Measurements from ENCODE around the gene TSPAN7. TPM values are rescaled to one million over a fixed set of nuclear protein-coding genes. Genes with fewer than 3 reads are reported as not detected.

Gene TSPAN7
- total RNA-seq, 1 donor from 2014 or later = 38.5 TPM

DNA sequence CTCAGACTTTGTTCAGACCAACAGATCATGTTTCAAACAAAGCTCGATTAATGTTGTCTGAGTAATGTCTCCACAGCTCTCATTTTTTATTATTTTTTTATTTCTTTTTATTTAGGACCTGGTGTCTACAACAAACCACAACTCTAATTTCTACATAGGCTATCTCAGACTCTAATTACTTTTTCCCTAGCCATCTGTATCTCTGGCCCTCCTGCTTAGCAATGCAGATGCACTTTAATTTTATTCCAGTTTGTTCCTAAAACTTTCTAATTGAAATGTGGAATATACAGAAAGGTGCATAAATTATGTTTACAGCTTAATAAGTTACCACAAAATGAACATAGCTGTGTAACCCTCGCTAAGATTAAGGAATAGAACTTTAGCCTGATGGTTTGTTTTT is 120.8 kb downstream of the TSPAN7 start:
- H3K36me3 ChIP-seq = no peaks in the 10 kb centered on the region
- no peak overlapping the region for H3K4me3 ChIP-seq
- no peaks in the 10 kb centered on the region for H3K9me3 ChIP-seq
- H3K4me1 ChIP-seq = no peaks in the 10 kb centered on the region
- intact Hi-C loops (cut with DNase I) = no loop called here
- no peak overlapping the region for H3K27ac ChIP-seq
- no peak for TF ChIP-seq POLR2AphosphoS5 (IDR thresholded peaks at IDR 0.05; ENCODE audit: insufficient read depth in 1 of 2, low read depth in 1 of 2)
- no peak for TF ChIP-seq POLR2A (IDR thresholded peaks at IDR 0.05)
- TF ChIP-seq, protein P1, sequence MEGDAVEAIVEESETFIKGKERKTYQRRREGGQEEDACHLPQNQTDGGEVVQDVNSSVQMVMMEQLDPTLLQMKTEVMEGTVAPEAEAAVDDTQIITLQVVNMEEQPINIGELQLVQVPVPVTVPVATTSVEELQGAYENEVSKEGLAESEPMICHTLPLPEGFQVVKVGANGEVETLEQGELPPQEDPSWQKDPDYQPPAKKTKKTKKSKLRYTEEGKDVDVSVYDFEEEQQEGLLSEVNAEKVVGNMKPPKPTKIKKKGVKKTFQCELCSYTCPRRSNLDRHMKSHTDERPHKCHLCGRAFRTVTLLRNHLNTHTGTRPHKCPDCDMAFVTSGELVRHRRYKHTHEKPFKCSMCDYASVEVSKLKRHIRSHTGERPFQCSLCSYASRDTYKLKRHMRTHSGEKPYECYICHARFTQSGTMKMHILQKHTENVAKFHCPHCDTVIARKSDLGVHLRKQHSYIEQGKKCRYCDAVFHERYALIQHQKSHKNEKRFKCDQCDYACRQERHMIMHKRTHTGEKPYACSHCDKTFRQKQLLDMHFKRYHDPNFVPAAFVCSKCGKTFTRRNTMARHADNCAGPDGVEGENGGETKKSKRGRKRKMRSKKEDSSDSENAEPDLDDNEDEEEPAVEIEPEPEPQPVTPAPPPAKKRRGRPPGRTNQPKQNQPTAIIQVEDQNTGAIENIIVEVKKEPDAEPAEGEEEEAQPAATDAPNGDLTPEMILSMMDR (IDR thresholded peaks at IDR 0.05) = no peak
- no peak for DNase-seq (ENCODE audit: extremely low spot score in 2 of 2)
- peaks cover 4% of the 10 kb centered on the region for H3K27me3 ChIP-seq

DNA sequence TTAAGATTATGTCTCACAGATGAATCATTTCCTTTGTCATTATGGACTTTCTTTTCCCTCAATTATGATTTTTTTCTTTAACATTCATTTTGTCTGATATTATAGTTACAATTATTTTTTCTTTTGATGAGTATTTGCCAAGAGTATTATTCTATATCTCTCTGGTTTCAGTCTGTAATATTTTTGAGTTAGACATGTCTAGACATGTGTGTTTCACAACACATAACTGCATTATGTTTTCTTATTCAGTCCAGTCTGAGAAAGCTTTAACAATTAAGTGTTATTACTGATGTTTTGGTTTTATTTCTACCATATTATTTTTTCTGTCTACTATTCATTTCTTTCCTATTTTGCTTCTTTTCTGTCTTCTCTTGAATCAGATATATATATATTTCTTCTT is 131.6 kb downstream of the TSPAN7 start:
- H3K4me3 ChIP-seq = no peak overlapping the region
- DNase-seq (ENCODE audit: extremely low spot score in 2 of 2) = no peak
- H3K9me3 ChIP-seq = no peaks in the 10 kb centered on the region
- intact Hi-C loops (cut with DNase I) = no loop called here
- TF ChIP-seq, protein P1 (IDR thresholded peaks at IDR 0.05) = no peak
- TF ChIP-seq POLR2AphosphoS5 (IDR thresholded peaks at IDR 0.05; ENCODE audit: insufficient read depth in 1 of 2, low read depth in 1 of 2) = no peak
- no peak for TF ChIP-seq POLR2A (IDR thresholded peaks at IDR 0.05)
- no peaks in the 10 kb centered on the region for H3K36me3 ChIP-seq
- no peaks in the 10 kb centered on the region for H3K4me1 ChIP-seq
- H3K27me3 ChIP-seq = no peaks in the 10 kb centered on the region
- H3K27ac ChIP-seq = no peak overlapping the region

DNA sequence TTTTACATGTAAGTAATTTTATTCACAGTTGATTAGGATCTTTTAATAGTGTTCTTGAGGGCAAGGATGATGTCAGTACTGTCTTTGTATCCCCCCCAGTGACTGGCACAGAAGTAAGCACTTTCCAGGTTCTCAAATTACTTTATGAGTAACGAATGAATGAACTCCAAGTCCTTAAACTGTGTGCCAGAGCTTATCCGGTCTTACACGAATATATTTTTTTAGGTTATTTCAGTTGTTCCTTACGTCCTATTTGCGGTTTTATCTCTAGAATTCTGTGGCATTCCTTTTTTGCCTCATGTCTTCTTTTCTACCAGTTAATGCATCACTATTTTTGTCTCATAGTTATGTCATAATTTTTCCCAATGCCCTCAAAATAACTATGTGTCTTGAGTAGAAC is 133.1 kb downstream of the TSPAN7 start:
- intact Hi-C loops (cut with DNase I) = no loop called here
- TF ChIP-seq, protein P1 (IDR thresholded peaks at IDR 0.05) = no peak
- TF ChIP-seq POLR2A (IDR thresholded peaks at IDR 0.05) = no peak
- no peak for TF ChIP-seq POLR2AphosphoS5 (IDR thresholded peaks at IDR 0.05; ENCODE audit: insufficient read depth in 1 of 2, low read depth in 1 of 2)
- no peaks in the 10 kb centered on the region for H3K36me3 ChIP-seq
- no peaks in the 10 kb centered on the region for H3K27me3 ChIP-seq
- H3K27ac ChIP-seq = no peak overlapping the region
- DNase-seq (ENCODE audit: extremely low spot score in 2 of 2) = no peak
- H3K4me3 ChIP-seq = no peak overlapping the region
- no peaks in the 10 kb centered on the region for H3K9me3 ChIP-seq
- H3K4me1 ChIP-seq = no peaks in the 10 kb centered on the region

DNA sequence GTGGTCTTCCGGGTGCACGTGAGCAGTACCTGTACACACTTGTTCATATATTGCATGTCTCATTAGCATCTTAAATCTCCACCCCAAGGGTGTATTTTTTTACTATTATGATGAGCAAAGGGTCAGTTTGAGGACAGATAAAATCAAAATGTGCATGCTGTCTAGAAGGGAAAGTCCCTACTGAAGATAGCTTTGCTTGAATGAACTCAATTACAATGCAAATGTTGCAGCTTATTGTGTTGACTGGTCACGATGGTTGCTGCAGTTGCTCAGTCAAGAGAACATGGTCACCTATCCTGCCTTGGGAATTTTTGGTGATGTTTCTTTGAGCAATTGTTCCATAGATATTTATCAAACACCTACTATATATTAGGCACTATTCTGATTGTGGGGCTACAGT is 136.1 kb downstream of the TSPAN7 start:
- no peak for TF ChIP-seq POLR2A (IDR thresholded peaks at IDR 0.05)
- TF ChIP-seq POLR2AphosphoS5 (IDR thresholded peaks at IDR 0.05; ENCODE audit: insufficient read depth in 1 of 2, low read depth in 1 of 2) = no peak
- TF ChIP-seq, protein P1 (IDR thresholded peaks at IDR 0.05) = no peak
- H3K4me3 ChIP-seq = no peak overlapping the region
- no peak overlapping the region for H3K27ac ChIP-seq
- no peaks in the 10 kb centered on the region for H3K9me3 ChIP-seq
- no peak for DNase-seq (ENCODE audit: extremely low spot score in 2 of 2)
- H3K36me3 ChIP-seq = no peaks in the 10 kb centered on the region
- H3K4me1 ChIP-seq = no peaks in the 10 kb centered on the region
- no peaks in the 10 kb centered on the region for H3K27me3 ChIP-seq
- intact Hi-C loops (cut with DNase I) = no loop called here

DNA sequence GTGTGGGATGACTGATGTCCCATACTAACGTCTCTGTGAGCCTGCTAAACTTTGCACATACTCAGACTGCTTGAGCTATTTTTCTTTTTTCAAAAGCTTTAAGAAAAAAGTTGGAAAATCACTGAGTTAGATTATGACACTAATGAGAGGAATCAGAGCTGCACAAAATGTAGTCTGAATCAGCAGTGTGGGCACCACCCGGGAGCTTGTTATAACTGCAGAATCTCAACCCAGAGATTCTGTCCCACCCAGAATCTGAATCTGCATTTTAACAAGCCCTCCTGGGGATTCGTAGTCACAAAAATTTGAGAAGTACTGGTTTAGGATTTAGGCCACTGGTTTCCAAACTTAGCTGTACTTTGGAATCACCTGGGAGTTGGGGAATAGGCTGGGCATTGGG is 137.8 kb downstream of the TSPAN7 start:
- no peaks in the 10 kb centered on the region for H3K4me1 ChIP-seq
- no peaks in the 10 kb centered on the region for H3K36me3 ChIP-seq
- DNase-seq (ENCODE audit: extremely low spot score in 2 of 2) = no peak
- TF ChIP-seq POLR2A (IDR thresholded peaks at IDR 0.05) (no peak), POLR2AphosphoS5 (IDR thresholded peaks at IDR 0.05; ENCODE audit: insufficient read depth in 1 of 2, low read depth in 1 of 2) (no peak)
- TF ChIP-seq, protein P1 (IDR thresholded peaks at IDR 0.05) = no peak
- H3K4me3 ChIP-seq = no peak overlapping the region
- no peaks in the 10 kb centered on the region for H3K9me3 ChIP-seq
- no peak overlapping the region for H3K27ac ChIP-seq
- no peaks in the 10 kb centered on the region for H3K27me3 ChIP-seq
- intact Hi-C loops (cut with DNase I) = no loop called here

All from vagina (tissue), 2 donors.